ENCODE data around the gene GSTT2.
"Not testable (repeated sequence)": the region's sequence is repeated elsewhere in the genome, so short reads cannot be mapped to it uniquely, and the experiment has no call there.

The GSTT2 gene

GRCh38 chr22:23979557-23980240, at the start of gene GSTT2:
GSTT2 (plus strand) TSS chr22:23980134.
- DNase-seq (ENCODE audit: low read depth); H3K4me3 ChIP-seq (ENCODE audit: low read length): not testable (repeated sequence)

- no peak for DNase-seq (ENCODE audit: low read depth)
- no peak for TF ChIP-seq CTCF (IDR thresholded peaks at IDR 0.05; ENCODE audit: insufficient read depth, low read depth, low read length, missing control alignments)
- no peak overlapping the region for H3K4me3 ChIP-seq (ENCODE audit: low read length)
Observed at GRCh38 chr22:23938328-23939016, 41.5 kb upstream of the GSTT2 start.

GRCh38 chr22:23939017-23939357, 40.9 kb upstream of the GSTT2 start:
- TF ChIP-seq CTCF (IDR thresholded peaks at IDR 0.05; ENCODE audit: insufficient read depth, low read depth, low read length, missing control alignments), result no peak
- no peak for DNase-seq (ENCODE audit: low read depth)

GRCh38 chr22:23940166-23940565, 39.8 kb upstream of the GSTT2 start:
- not testable (repeated sequence) for DNase-seq (ENCODE audit: low read depth); H3K4me3 ChIP-seq (ENCODE audit: low read length)

More at GRCh38 chr22:23939017-23939357, 40.9 kb upstream of the GSTT2 start:
- H3K4me3 ChIP-seq (ENCODE audit: low read length), result no peak overlapping the region

GRCh38 chr22:23947391-23947790, 32.5 kb upstream of the GSTT2 start:
- not testable (repeated sequence) for H3K4me3 ChIP-seq (ENCODE audit: low read length); DNase-seq (ENCODE audit: low read depth)

GRCh38 chr22:23949764-23950163, 30.2 kb upstream of the GSTT2 start:
- not testable (repeated sequence) for DNase-seq (ENCODE audit: low read depth)

GRCh38 chr22:23951383-23951782, 28.6 kb upstream of the GSTT2 start:
- not testable (repeated sequence) for H3K4me3 ChIP-seq (ENCODE audit: low read length); DNase-seq (ENCODE audit: low read depth)

More at GRCh38 chr22:23949764-23950163, 30.2 kb upstream of the GSTT2 start:
- H3K4me3 ChIP-seq (ENCODE audit: low read length), result not testable (repeated sequence)

- DNase-seq (ENCODE audit: low read depth); H3K4me3 ChIP-seq (ENCODE audit: low read length): not testable (repeated sequence)
Observed at GRCh38 chr22:23952794-23953405, 27.0 kb upstream of the GSTT2 start.

GRCh38 chr22:23953485-23953884, 26.4 kb upstream of the GSTT2 start:
- DNase-seq (ENCODE audit: low read depth); H3K4me3 ChIP-seq (ENCODE audit: low read length): not testable (repeated sequence)

- H3K4me3 ChIP-seq (ENCODE audit: low read length); DNase-seq (ENCODE audit: low read depth): not testable (repeated sequence)
Observed at GRCh38 chr22:23954193-23954990, 25.5 kb upstream of the GSTT2 start.

GRCh38 chr22:23954991-23955305, 25.0 kb upstream of the GSTT2 start:
- DNase-seq (ENCODE audit: low read depth); H3K4me3 ChIP-seq (ENCODE audit: low read length): not testable (repeated sequence)

GRCh38 chr22:23955886-23956285, 24.0 kb upstream of the GSTT2 start:
- H3K4me3 ChIP-seq (ENCODE audit: low read length); DNase-seq (ENCODE audit: low read depth): not testable (repeated sequence)

Data from epithelial cell of esophagus (primary cell).